Stimulated activated CD8-positive, alpha-beta memory T cell treated with anti-CD3 and anti-CD28 coated beads, Interleukin-12 subunit alpha, Interleukin-12 subunit beta, amount 100 ng/mL, for 1 hour (primary cell): ENCODE data around the gene ROGDI.

Experiments used
- DNase-seq: peaks from one replicate; pipeline ENCODE4 v3.0.0-alpha.2; 2020; ENCODE audit warnings: low read depth

The ROGDI gene

GRCh38 chr16:4766875-4767628 lies 35.4 kb downstream of the ROGDI start, which contains the start of gene ZNF500:
ZNF500 (minus strand) TSS chr16:4767162; CDS start chr16:4765978, 1,184 bp downstream.
- peak; percentile 92 for DNase-seq

GRCh38 chr16:4765511-4766474 lies 36.6 kb downstream of the ROGDI start:
- no peak for DNase-seq

GRCh38 chr16:4763791-4764190 lies 38.6 kb downstream of the ROGDI start:
- no peak for DNase-seq

GRCh38 chr16:4762205-4762604 lies 40.2 kb downstream of the ROGDI start:
- DNase-seq, result no peak

GRCh38 chr16:4760221-4760910 lies 42.1 kb downstream of the ROGDI start:
- no peak for DNase-seq

GRCh38 chr16:4755687-4756086 lies 46.7 kb downstream of the ROGDI start:
- DNase-seq, result no peak

GRCh38 chr16:4754865-4755264 lies 47.6 kb downstream of the ROGDI start:
- DNase-seq, result no peak

- no peak for DNase-seq
These were observed 49.2 kb downstream of the ROGDI start for GRCh38 chr16:4753227-4753626.

- DNase-seq, result no peak
These were observed 49.9 kb downstream of the ROGDI start for GRCh38 chr16:4752351-4753100.

GRCh38 chr16:4750896-4751295 lies 51.5 kb downstream of the ROGDI start:
- no peak for DNase-seq

- DNase-seq, result no peak
These were observed 52.7 kb downstream of the ROGDI start for GRCh38 chr16:4749700-4750257.

GRCh38 chr16:4748682-4749411 lies 53.6 kb downstream of the ROGDI start:
- no peak for DNase-seq

GRCh38 chr16:4747906-4748681 lies 54.3 kb downstream of the ROGDI start:
- DNase-seq, result no peak

- no peak for DNase-seq
These were observed 55.4 kb downstream of the ROGDI start for GRCh38 chr16:4746991-4747574.
